Stimulated activated CD4-positive, alpha-beta T cell treated with anti-CD3 and anti-CD28 coated beads, Interleukin-2, amount 100 ng/mL, for 4 hours (primary cell): ENCODE data around the gene BARX1.
A peak's percentile ranks its signal among the peaks of the same experiment; 100 is the strongest.
"Not testable (repeated sequence)": the region's sequence is repeated elsewhere in the genome, so short reads cannot be mapped to it uniquely, and the experiment has no call there.

Experiments
- DNase-seq: peaks from one replicate; pipeline ENCODE4 v3.0.0-alpha.2; 2020; ENCODE audit warnings: low read depth

Gene BARX1

GRCh38 chr9:93965830-93966577 is 10.8 kb upstream of the BARX1 start:
- DNase-seq, result no peak

DNA sequence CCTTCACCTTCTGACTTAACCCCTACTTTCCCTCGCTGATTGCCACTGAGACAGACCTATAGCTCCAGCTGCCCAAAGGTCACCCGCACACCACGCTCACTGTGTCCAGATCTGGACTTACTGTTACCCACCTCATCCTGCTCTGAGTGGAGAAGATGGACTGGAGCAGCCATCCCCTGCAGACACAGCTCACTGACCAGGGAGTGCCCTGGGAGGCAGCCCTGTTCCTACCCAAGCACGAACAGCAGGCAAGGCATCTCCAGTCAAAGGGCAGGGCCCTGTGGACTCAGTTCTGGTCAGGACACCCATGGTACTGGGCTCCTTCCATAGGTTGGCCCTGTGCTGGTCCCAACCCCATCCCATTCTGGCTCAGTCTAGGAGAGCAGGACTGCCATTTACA is 9.5 kb upstream of the BARX1 start:
- no peak for DNase-seq

DNA sequence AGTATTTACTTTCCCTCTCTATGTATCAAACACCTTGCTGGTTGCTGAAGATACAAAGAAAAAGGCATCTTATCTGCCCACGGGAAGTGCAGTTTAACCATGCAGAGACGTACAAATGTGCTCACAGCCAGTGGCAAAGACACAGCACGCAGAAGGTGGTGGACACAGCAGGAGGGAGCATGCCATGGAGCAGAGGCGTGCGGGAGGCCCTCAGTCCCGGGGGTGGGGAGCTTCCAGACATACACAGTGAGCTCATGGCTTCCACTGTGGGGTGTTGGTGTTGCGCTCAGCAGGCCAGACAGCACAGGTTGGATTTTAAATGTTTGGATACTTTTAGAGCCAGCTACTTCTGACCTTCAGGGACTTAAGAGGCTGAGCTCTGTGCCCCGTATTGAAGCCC is 8.8 kb upstream of the BARX1 start:
- no peak for DNase-seq

DNA sequence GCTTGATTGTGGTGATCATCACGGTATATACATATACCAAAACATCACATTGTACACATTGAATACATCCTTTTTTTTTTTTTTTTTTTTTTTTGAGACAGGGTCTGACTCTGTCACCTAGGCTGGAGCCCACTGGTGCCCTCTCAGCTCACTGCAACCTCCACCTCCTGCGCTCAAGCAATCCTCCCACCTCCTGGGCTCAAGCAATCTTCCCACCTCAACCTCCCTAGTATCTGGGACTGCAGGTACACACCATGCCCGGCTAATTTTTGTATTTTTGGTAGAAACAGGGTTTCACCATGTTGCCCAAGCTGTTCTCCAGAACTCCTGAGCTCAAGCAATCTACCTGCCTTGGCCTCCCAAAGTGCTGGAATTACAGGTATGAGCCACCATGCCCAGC is 8.3 kb upstream of the BARX1 start:
- DNase-seq, result not testable (repeated sequence)

DNA sequence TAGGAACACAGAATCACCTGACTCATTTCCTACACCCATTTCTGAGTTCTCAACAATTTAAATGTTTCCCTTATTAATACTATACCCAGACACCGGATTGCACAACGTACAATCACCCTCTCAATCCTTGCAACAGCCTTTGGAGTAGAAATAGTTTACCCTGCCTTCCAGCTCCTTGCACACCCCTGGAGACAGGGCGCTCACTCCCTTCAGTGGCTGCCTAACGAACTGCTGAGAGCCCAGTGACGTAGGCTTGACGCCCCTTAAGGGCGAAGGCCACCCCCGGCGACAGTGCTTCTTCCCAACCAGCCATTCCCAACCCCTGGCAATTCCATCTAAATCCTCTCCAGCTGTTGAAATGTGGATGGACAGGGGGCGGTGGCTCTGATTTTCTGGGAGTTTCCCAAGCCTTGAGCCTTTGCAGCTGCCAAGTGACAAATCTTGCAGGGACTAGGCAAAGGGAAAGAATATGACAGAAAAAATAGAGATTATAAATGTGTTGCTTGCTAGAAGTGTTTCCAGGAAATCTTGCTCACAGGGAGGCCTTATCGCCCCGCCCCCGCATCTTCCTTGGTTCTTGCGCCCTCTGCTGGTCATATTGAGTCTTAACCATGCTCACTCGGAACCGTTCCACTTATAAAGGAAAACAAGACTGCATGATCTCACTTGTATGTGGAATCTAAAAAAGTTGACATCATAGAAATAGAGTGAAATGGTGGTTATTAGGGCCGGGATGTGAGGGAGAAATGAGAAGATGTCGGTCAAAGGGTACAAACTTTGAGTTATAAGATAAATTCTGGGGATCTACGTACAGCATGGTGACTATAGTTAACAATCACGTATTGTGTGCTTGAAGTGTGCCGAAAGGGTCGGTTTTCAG is 7.6 kb upstream of the BARX1 start:
- peak; percentile 79 for DNase-seq

DNA sequence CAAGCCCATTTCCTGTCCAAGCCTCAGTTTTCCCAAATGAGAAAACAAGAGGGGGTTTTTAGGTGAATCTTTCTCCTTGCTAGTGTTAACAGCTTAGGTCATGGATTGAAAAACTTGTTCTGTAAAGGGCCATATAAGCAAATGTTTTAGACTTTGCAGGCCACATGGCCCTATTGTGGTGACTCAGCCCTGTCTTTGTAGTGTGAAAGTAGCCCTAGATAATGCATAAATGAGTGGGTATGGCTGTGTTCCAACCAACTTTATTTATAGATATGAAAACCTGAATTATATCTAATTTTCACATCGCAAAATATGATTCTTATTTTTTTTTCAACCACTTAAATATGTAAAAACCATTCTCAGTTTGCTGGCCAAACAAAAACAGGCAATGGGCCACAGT is 6.9 kb upstream of the BARX1 start:
- DNase-seq, result no peak

DNA sequence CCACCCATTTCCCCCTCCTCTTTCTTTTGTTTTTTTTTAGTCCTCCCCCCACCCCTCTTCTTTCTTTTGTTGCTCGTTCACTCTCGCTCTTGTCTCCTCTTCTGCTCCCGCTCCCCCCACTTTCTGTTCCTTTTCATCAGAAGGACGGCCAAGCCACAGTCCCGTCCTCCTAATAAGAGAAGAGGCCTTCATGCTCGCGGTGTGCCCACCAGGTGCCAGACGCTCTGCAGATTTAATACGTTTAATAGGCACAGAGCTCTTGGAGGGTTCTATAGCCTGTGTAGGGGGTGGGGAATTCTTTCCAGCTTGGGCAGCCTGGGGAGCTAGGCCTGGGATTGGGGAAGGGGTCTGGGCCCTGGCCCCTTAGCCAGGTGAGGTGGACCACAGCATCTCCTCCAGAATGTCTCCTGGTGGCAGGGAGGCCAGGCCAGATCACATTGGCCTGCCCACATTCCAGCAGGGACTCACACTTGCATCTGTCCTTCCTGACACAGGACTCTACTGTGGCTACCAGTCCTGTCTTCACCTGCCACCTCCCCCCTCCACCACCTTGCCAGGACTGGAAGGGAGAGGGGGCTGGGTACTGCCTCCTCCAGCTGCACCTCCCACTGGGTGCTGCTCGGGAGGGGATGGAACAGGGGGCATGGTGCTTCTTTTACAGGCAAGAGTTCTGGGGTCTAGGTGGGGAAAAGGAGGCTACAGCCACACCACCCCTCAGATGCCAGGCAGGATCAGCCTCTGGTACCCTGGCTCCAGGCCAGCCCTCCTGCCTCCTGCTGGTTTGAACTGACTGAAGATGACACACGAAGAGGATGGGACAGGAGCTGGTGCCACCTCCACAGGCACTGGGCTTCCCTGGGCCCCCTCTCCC is 6.1 kb upstream of the BARX1 start:
- no peak for DNase-seq

- DNase-seq, result no peak
Observed at GRCh38 chr9:93960221-93960970, 5.2 kb upstream of the BARX1 start.

DNA sequence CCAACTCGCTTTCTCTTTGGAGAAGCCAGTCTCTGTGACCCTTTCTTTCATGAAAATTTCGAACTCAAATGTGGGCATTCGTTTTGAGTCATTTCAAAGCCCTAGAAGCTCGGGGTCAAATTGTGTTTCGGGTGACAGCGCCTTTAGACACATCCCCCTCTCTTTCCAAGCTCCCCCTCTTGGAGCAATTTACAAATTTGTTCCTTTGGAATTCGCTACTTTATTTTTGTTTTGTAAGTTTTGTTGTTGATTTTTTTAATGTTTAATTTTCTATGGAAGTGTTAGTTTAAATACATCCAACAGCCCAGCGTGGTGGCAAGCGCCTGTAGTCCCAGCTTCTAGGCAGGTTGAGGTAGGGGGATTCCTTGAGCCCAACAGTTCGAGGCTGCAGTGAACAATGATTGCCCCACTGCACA is 4.6 kb upstream of the BARX1 start:
- DNase-seq, result no peak

- DNase-seq, result no peak
Observed at GRCh38 chr9:93958819-93959682, 3.9 kb upstream of the BARX1 start.

- no peak for DNase-seq
Observed at GRCh38 chr9:93958121-93958818, 3.1 kb upstream of the BARX1 start.

DNA sequence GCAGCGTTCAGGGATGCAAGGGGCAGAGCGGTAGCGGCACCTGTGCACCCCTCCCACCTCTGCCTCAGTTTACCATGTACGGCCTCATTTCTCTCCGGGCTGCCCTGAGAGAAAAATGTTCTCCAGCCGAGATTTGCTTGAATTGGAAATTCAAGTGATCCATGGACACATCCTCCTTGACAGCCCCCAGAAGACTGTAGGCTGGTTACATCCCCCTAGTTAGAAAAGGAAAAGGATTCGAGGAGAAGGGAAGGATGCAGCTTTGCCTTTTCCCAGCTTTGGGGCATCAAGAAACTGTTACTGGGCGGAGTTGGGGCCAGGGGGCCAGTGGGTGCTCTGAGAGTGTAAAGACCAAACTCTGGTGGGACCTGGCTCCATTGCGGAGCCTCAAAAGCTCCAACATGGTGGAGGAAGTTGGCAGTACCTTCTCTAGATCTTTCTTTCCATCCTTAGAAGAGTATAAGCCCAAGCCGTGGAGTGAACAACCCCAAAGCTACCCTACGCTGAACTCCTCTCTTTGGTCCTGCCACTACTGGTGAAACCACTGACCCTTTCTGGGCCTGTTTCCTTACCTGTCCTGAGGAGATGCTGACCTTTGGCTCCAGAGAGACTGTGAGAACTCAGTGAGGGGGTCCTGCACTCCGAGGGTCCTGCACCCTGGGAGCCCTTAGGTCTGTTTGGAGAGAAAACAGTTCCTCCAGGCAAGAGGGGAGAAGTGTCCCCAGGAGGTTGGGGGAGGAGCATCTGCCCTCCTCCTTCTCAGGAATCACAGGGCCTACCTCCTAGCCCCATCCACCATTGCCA is 1.0 kb upstream of the BARX1 start:
- DNase-seq, result no peak

DNA sequence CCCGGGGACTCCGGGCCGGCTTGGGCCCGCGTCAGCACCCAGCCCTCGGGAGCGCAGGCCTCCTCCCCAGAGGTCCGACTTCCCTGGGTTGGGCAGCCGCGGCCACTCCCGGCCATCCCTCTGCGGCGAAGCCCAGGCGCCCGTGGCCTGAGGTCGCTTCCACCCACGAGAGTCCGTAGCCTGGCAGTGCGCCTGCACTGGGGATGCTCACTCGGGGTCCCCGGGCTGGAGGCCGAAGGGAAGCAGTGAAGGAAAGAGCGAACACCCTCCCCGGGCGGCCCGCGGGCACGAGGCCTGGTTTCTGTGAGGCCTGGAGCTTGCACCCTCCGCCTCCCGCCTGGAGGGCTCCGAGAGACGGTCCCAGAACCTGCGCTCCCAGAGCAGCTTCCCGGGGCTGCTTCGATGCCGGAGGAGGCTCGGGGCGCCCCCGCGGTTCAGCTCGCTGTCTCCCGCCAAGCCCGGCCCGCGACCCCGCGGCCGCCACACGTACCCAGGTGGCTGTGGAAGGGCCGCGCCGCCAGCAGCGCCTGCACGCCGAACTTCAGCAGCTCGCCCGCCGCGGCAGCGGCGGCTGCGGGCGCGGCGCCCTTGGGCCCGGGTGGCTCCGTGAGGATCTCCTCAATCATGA is 607 bp downstream of the BARX1 start:
- DNase-seq, result no peak

DNA sequence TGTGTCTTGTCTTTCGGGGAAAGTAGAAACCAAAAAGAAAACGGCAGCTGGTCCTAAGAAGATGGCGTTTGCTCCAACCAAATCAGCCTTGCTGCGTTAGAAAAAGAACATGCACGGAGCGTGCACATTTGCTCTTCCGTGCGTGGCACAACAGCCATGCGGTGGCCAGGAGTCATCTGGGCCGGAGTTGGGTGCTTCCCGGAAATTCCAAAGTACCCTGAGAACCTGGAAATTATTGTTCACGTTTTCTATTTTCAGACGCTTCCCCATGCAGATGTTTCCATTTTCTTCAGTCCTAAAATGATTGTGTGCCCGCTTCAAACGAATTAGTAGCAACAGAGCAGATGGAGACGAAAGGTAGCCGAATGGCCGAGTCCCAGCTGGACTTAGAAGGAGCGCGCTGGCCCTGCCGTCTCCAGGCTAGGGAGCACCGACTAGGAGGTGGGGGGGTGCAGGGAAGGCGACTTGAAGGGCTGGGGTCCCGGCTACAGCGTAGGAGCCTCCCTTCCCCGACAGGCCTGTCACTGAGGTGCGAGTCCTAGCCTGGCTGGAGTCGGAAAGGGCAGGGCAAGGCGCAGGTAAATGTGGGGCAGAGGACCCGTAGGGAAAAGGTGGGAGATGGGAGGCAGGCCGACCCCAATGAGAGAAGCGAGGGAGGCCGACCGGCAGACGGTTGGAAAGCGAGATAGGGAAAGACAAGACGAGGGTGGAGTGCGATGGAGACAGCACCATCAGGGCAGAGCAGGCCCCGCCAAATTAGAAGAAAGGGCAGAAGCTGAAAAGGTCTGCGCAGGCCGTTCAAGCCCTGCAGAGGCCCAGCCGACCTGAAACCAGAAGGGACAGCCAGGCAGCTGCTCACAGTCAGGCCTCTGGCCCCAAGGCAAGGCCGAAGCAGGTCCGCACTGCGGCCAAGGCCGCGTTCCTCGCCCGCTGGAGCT is 1.4 kb downstream of the BARX1 start:
- no peak for DNase-seq

GRCh38 chr9:93952784-93953495 is 2.2 kb downstream of the BARX1 start:
- no peak for DNase-seq

DNA sequence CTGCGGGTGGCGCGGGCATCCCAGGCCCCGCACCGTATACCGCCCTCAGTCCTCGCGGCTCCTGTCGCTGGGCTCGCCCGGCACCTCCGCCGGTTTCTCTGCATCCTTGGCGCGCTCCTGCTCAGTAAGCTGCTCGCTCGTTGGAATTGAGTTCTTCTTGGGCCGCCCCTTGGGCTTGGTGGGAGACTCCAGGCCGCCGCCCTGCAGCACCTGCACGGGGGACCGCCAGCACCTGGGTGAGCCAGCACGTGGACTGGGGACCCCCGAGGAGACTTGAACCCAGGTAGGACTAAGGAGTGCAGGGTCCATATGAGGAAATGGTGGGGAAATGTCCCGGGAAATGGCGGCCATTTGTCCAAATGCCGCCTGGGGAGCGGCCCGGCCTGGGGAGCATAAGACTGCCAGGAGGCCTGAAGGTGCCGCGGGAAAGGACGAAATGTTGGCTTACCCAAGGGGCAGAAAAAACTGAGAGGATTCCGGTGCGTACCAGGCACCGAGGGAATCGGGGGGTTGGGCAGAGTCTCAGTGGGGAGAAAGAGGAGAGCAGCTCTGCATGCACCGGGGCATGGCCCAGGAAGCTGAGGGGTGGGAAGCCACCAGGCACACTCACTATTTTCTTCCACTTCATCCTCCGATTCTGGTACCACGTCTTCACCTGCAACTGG is 2.9 kb downstream of the BARX1 start:
- no peak for DNase-seq
